Measurements from ENCODE around the gene ZHX3. TPM values are rescaled to one million over a fixed set of nuclear protein-coding genes. Genes with fewer than 3 reads are reported as not detected.

The ZHX3 gene
- total and polyA plus RNA-seq, 2 experiments from 2014 or later: 5.8 to 10.3 TPM

- H3K4me3 ChIP-seq: peak overlapping the region; percentile 79
- H3K27me3 ChIP-seq: no peaks in the 10 kb centered on the region
- peaks cover 46% of the 10 kb centered on the region for H3K4me1 ChIP-seq (ENCODE audit: low read depth)
- peak overlapping the region; percentile 98 for H3K27ac ChIP-seq
- H3K36me3 ChIP-seq: no peaks in the 10 kb centered on the region
- peak; percentile 27 to 31 for DNase-seq (ENCODE audit: low read depth in 1 of 2, low spot score in 1 of 2)
- TF ChIP-seq CTCF (IDR thresholded peaks at IDR 0.05; ENCODE audit: low read depth, low read length): no peak
- no peaks in the 10 kb centered on the region for H3K9me3 ChIP-seq (ENCODE audit: low read depth)
Measured at GRCh38 chr20:41138475-41139226, 178.9 kb downstream of the ZHX3 start.

- Histone ChIP-seq H3K4me1 (ENCODE audit: low read depth) (peaks cover 41% of the 10 kb centered on the region), H3K4me3 (peak overlapping the region; percentile 79), H3K27me3 (no peaks in the 10 kb centered on the region), H3K9me3 (ENCODE audit: low read depth) (no peaks in the 10 kb centered on the region), H3K36me3 (no peaks in the 10 kb centered on the region), H3K27ac (peak overlapping the region; percentile 98)
- TF ChIP-seq CTCF (IDR thresholded peaks at IDR 0.05; ENCODE audit: low read depth, low read length): no peak
- peak; percentile 77 to 91 for DNase-seq (ENCODE audit: low read depth in 1 of 2, low spot score in 1 of 2)
Measured at GRCh38 chr20:41137614-41138474, 179.7 kb downstream of the ZHX3 start.

GRCh38 chr20:41136680-41137613 lies 180.6 kb downstream of the ZHX3 start, which contains the start of gene PLCG1:
Gene PLCG1, plus strand, starts transcription at chr20:41137543. Its CDS starts 99 bp downstream, at chr20:41137642.
- no peaks in the 10 kb centered on the region for H3K36me3 ChIP-seq
- peak within 1 kb of the TSS; percentile 98 for H3K27ac ChIP-seq
- H3K4me1 ChIP-seq (ENCODE audit: low read depth): peaks cover 35% of the 10 kb centered on the region
- no peak for TF ChIP-seq CTCF (IDR thresholded peaks at IDR 0.05; ENCODE audit: low read depth, low read length)
- no peaks in the 10 kb centered on the region for H3K9me3 ChIP-seq (ENCODE audit: low read depth)
- H3K4me3 ChIP-seq: peak within 1 kb of the TSS; percentile 79
- DNase-seq (ENCODE audit: low read depth in 1 of 2, low spot score in 1 of 2): peak; percentile 90 to 93
- no peaks in the 10 kb centered on the region for H3K27me3 ChIP-seq

- peak overlapping the region; percentile 98 for H3K27ac ChIP-seq
Measured at GRCh38 chr20:41135888-41136679, 181.4 kb downstream of the ZHX3 start.

More at GRCh38 chr20:41135888-41136679, 181.4 kb downstream of the ZHX3 start:
- H3K4me3 ChIP-seq: peak overlapping the region; percentile 79
- no peaks in the 10 kb centered on the region for H3K27me3 ChIP-seq
- no peak for TF ChIP-seq CTCF (IDR thresholded peaks at IDR 0.05; ENCODE audit: low read depth, low read length)
- H3K4me1 ChIP-seq (ENCODE audit: low read depth): peaks cover 29% of the 10 kb centered on the region
- DNase-seq (ENCODE audit: low read depth in 1 of 2, low spot score in 1 of 2): no peak
- H3K36me3 ChIP-seq: no peaks in the 10 kb centered on the region
- no peaks in the 10 kb centered on the region for H3K9me3 ChIP-seq (ENCODE audit: low read depth)

Measured in cardiac muscle cell (in vitro differentiated cells and primary cell).